GM12878 (cell line): Measurements from ENCODE around the gene ANKRD6. TPM values are rescaled to one million over a fixed set of nuclear protein-coding genes. Genes with fewer than 3 reads are reported as not detected.

Experiments used
- ATAC-seq: fragments of 200-7000 bp; cut with Tn5 transposase; 3 replicates; pipeline ENCODE4 v1.9.1; 2020; ENCODE audit warnings: mild to moderate bottlenecking, moderate library complexity
- BruUV-seq: library from RNA; stranded (reverse); fragments of 400-500 nt; replicated peaks from 2 replicates; lab custom pipeline; 2021; lab: Mats Ljungman, UMichigan
- CTCF ChIA-PET: fragments of 300-600 bp; sonication (Branson Sonifier 250); formaldehyde crosslinking; extraction: SDS; loops from one replicate; lab custom pipeline; 2021; ENCODE audit warnings: inconsistent platforms; lab: Yijun Ruan, JAX
- POLR2A ChIA-PET: fragments of 350-600 bp; formaldehyde crosslinking; extraction: SDS; loops from one replicate; lab custom pipeline; 2021; ENCODE audit warnings: inconsistent platforms; lab: Charles Lee
- RAD21 ChIA-PET: fragments of 300-600 bp; sonication (Branson Sonifier 250); formaldehyde crosslinking; loops from one replicate; lab custom pipeline; 2023; ENCODE audit warnings: antibody characterized with exemption; ENCODE audit not compliant: unreplicated experiment; lab: Charles Lee
- SMC1A ChIA-PET: fragments of 300-600 bp; sonication (Branson Sonifier 250); formaldehyde crosslinking; loops from one replicate; lab custom pipeline; 2023; ENCODE audit not compliant: unreplicated experiment, uncharacterized antibody; lab: Charles Lee
- DNase-seq: peaks from one replicate; pipeline ENCODE4 v3.0.0-alpha.2; 2011; ENCODE audit warnings: low read depth, low spot score
- FAIRE-seq: peaks from 3 replicates; lab custom pipeline; 2011; peaks lifted over from hg19 to GRCh38; lab: Jason Lieb, UNC
- H2AFZ ChIP-seq: 2 replicates; pipeline ENCODE4 v1.6.0; 2011; ENCODE audit warnings: low read depth, low read length, control low read depth; ENCODE audit not compliant: control insufficient read depth
- H3K27ac ChIP-seq: 2 replicates; pipeline ENCODE4 v1.5.1; 2011; ENCODE audit warnings: control low read depth; ENCODE audit not compliant: control insufficient read depth, insufficient read depth
- H3K27me3 ChIP-seq, 2 experiments: replicated peaks in 1 of 2; 2 replicates each; pipeline versions ENCODE4 v1.6.0 to v1.6.1; 2011; ENCODE audit warnings: low read length in 1 of 2; ENCODE audit not compliant: control insufficient read depth in 2 of 2, insufficient read depth in 2 of 2
- H3K36me3 ChIP-seq, 2 experiments: 2 replicates each; pipeline ENCODE4 v1.5.1; 2011; ENCODE audit warnings: low read length in 1 of 2; ENCODE audit not compliant: control insufficient read depth in 2 of 2, insufficient read depth in 2 of 2
- H3K4me1 ChIP-seq: 2 replicates; pipeline ENCODE4 v1.6.1; 2011; ENCODE audit warnings: mild to moderate bottlenecking, low read length, moderate library complexity, mixed read lengths; ENCODE audit not compliant: control insufficient read depth, insufficient read depth
- H3K4me2 ChIP-seq: 2 replicates; pipeline ENCODE4 v1.6.0; 2011; ENCODE audit warnings: control low read depth; ENCODE audit not compliant: control insufficient read depth, insufficient read depth
- H3K4me3 ChIP-seq: fragments of 200-600 bp; sonication (generic); 2 replicates; pipeline ENCODE4 v1.5.1; 2016
- H3K79me2 ChIP-seq: 2 replicates; pipeline ENCODE4 v1.6.0; 2011; ENCODE audit warnings: low read length; ENCODE audit not compliant: control insufficient read depth, insufficient read depth
- H3K9ac ChIP-seq: 2 replicates; pipeline ENCODE4 v1.8.0; 2011; ENCODE audit warnings: low read length, control low read depth, mixed read lengths; ENCODE audit not compliant: control insufficient read depth, insufficient read depth
- H3K9me3 ChIP-seq: replicated peaks from 3 replicates; pipeline ENCODE4 v1.5.1; 2011; ENCODE audit warnings: mild to moderate bottlenecking, low read length; ENCODE audit not compliant: control insufficient read depth, insufficient read depth
- H4K20me1 ChIP-seq: 2 replicates; pipeline ENCODE4 v1.6.0; 2011; ENCODE audit not compliant: control insufficient read depth, insufficient read depth
- NRF1 ChIP-seq: conservative IDR thresholded peaks from 2 replicates; pipeline ENCODE4 v1.6.1; 2011; ENCODE audit warnings: mild to moderate bottlenecking, low read depth, low read length, improper control_type of control experiment
- RUNX3 ChIP-seq: IDR thresholded peaks from 2 replicates; pipeline ENCODE4 v1.6.1; 2012; ENCODE audit warnings: low read length, inconsistent platforms
- SKIL ChIP-seq: fragments of 450-650 bp; IDR thresholded peaks from 2 replicates; pipeline ENCODE4 v1.6.1; 2017; ENCODE audit warnings: mild to moderate bottlenecking, low read depth, inconsistent platforms; ENCODE audit not compliant: poor library complexity, severe bottlenecking
- SMAD5 ChIP-seq: IDR thresholded peaks from 2 replicates; pipeline ENCODE4 v1.6.1; 2016; ENCODE audit warnings: antibody characterized with exemption, low read depth
- ZBED1 ChIP-seq: IDR thresholded peaks from 2 replicates; pipeline ENCODE4 v1.6.1; 2016; ENCODE audit warnings: borderline replicate concordance
- ZZZ3 ChIP-seq: IDR thresholded peaks from 2 replicates; pipeline ENCODE4 v1.6.1; 2011; ENCODE audit warnings: low read depth; ENCODE audit not compliant: control insufficient read depth, insufficient read length
- WGBS: methylation state at CpG from one replicate; pipeline ENCODE4 v1.1.6; 2016; ENCODE audit warnings: low lambda C conversion rate; ENCODE audit not compliant: insufficient replicate concordance, insufficient coverage; ENCODE audit errors: missing lambda C conversion rate; 5-methylcytosine and 5-hydroxymethylcytosine counted together
- in situ Hi-C: fragments of 300-500 bp; cut with MboI; formaldehyde crosslinking; loops from 9 replicates; pipeline ENCODE4 v1.14.3; 2018; ENCODE audit warnings: mixed read lengths
- intact Hi-C: fragments of 100-400 bp; cut with micrococcal nuclease; formaldehyde crosslinking; loops from one replicate; pipeline ENCODE4 v1.14.2; 2022; ENCODE audit not compliant: unreplicated experiment
- polyA plus RNA-seq, 11 experiments: library from polyadenylated mRNA; depleted of rRNA in 4 of 11; unstranded in 6 of 11; stranded (reverse) in 5 of 11; fragments of >200 nt; fragmentation: Nextera tagmentation in 4 of 11; fragmentation: Illumina TruSeq in 1 of 11; extraction: Ambion mirVana in 4 of 11; extraction: Trizol in 1 of 11; gene quantifications; 1 replicate in 1 of 11; 2 replicates in 10 of 11; pipeline versions ENCODE4 v1.2.1 to v1.2.3, GENCODE V29; 2011 to 2016; ENCODE audit warnings: inconsistent platforms in 2 of 11, missing spikeins in 2 of 11, low read depth in 1 of 11
- total RNA-seq, 4 experiments: library from RNA; depleted of rRNA in 3 of 4; stranded (reverse); fragments of >200 nt in 3 of 4; fragmentation: Illumina TruSeq in 1 of 4; extraction: Trizol in 1 of 4; gene quantifications; 2 replicates each; pipeline versions ENCODE4 v1.2.1 to v1.2.3, GENCODE V29; 2013 to 2021

Gene ANKRD6
- total and polyA plus RNA-seq, 10 of the 15 experiments (the other 5 are each of a cell fraction or from before 2014, with no cell fraction given), result 0.03 to 0.90 (median 0.38) TPM

GRCh38 chr6:89637960-89638319, 205.0 kb downstream of the ANKRD6 start:
- Histone ChIP-seq H2AFZ (peak overlapping the region; percentile 100), H3K4me1 (peaks cover 7% of the 10 kb centered on the region), H3K9me3 (no peaks in the 10 kb centered on the region), H3K9ac (peak overlapping the region; percentile 96), H3K27me3 (no peaks in the 10 kb centered on the region), H3K4me3 (peak overlapping the region; percentile 87), H3K36me3 (peaks cover 0 to 2% of the 10 kb centered on the region in 2 experiments; a peak in 3 of 4 replicates), H3K27ac (peak overlapping the region; percentile 99), H3K79me2 (peaks cover 16% of the 10 kb centered on the region), H4K20me1 (no peaks in the 10 kb centered on the region), H3K4me2 (peak overlapping the region; percentile 99)
- RAD21 ChIA-PET, result interaction anchor here (1.1 to 2.2 kb wide), 3 partner anchors 206 to 272 kb away, joined by 3 to 11 read pairs (median 5); no protein-coding TSS in a partner anchor
- POLR2A ChIA-PET, result interaction anchor here (0.6 to 1.7 kb wide), 8 partner anchors 10 to 557 kb away, joined by 3 to 7 read pairs (median 4); partner anchors contain the start of gene PNRC1
- intact Hi-C loops, result no loop called here
- DNase-seq (no peak), FAIRE-seq (no peak), ATAC-seq (peak; percentile 30)
- CTCF ChIA-PET, result interaction anchor here (0.6 to 3.2 kb wide), 7 partner anchors 29 to 393 kb away, joined by 3 to 20 read pairs (median 4); no protein-coding TSS in a partner anchor
- TF ChIP-seq SMAD5 (no peak), ZZZ3 (no peak), RUNX3 (no peak), NRF1 (no peak), SKIL (peak; percentile 44), ZBED1 (0 out of 2 replicates have a peak, but pooled peaks have one; percentile 4)
- in situ Hi-C loops, result no loop called here
- no TSS peak for BruUV-seq
- SMC1A ChIA-PET, result interaction anchor here (1.0 to 2.3 kb wide), 6 partner anchors 11 to 552 kb away, joined by 3 to 9 read pairs (median 5); partner anchors contain the start of gene ANKRD6
- WGBS, result 7% methylated on average over 7 of the region's 7 CpGs
